A549 (cell line): ENCODE measurements around the gene ART4. TPM values are rescaled to one million over a fixed set of nuclear protein-coding genes. Genes with fewer than 3 reads are reported as not detected.

Experiments
- ATAC-seq, 2 experiments: fragments of 200-7000 bp in 1 of 2; fragments of >200 bp in 1 of 2; cut with Nextera tagmentation in 1 of 2; cut with Tn5 transposase in 1 of 2; 3 replicates each; pipeline versions ENCODE4 v1.8.0 to v1.9.1; 2018 to 2020; ENCODE audit warnings: mild to moderate bottlenecking in 1 of 2, moderate library complexity in 1 of 2
- CTCF ChIA-PET: fragments of 300-600 bp; sonication (Branson Sonifier 250); formaldehyde crosslinking; extraction: SDS; loops from one replicate; lab custom pipeline; 2021; ENCODE audit warnings: antibody characterized with exemption, inconsistent platforms; lab: Yijun Ruan, JAX
- POLR2A ChIA-PET: fragments of 350-600 bp; formaldehyde crosslinking; extraction: SDS; loops from one replicate; lab custom pipeline; 2021; ENCODE audit warnings: antibody characterized with exemption, inconsistent platforms; lab: Yijun Ruan, JAX
- DNase-seq, 2 experiments: peaks; one replicate each; pipeline versions ENCODE4 v3.0.0 to v3.0.0-alpha.2; 2011 to 2016; ENCODE audit warnings: low read depth in 1 of 2, low spot score in 1 of 2
- FAIRE-seq: peaks from 2 replicates; lab custom pipeline; 2011; peaks lifted over from hg19 to GRCh38; lab: Jason Lieb, UNC
- H3K27ac ChIP-seq, 2 experiments: fragments of >200 bp; sonication (Bioruptor Twin); formaldehyde crosslinking; 3 replicates each; pipeline ENCODE4 v1.5.1; 2016 to 2017
- H3K4me1 ChIP-seq: fragments of >200 bp; sonication (Bioruptor Twin); formaldehyde crosslinking; 3 replicates; pipeline ENCODE4 v1.6.1; 2016
- H3K4me2 ChIP-seq: fragments of >200 bp; sonication (Bioruptor Twin); formaldehyde crosslinking; 3 replicates; pipeline ENCODE4 v1.6.1; 2016
- H3K4me3 ChIP-seq: fragments of >200 bp; sonication (Bioruptor Twin); formaldehyde crosslinking; 3 replicates; pipeline ENCODE4 v1.5.1; 2016
- H3K9me3 ChIP-seq: fragments of >200 bp; sonication (Bioruptor Twin); formaldehyde crosslinking; 3 replicates; pipeline ENCODE4 v1.6.1; 2016
- BCL3 ChIP-seq: fragments of >200 bp; sonication (Bioruptor Twin); formaldehyde crosslinking; IDR thresholded peaks from 3 replicates; pipeline ENCODE4 v1.6.1; 2016
- CTCF ChIP-seq: fragments of >200 bp; sonication (Bioruptor Twin); formaldehyde crosslinking; IDR thresholded peaks from 3 replicates; pipeline ENCODE4 v1.5.1; 2016
- E2F6 ChIP-seq: IDR thresholded peaks from 2 replicates; pipeline ENCODE4 v1.6.1; 2012; ENCODE audit warnings: low read depth, borderline replicate concordance
- EHF ChIP-seq: fragments of 250-450 bp; sonication (Bioruptor Pico); IDR thresholded peaks from 2 replicates; pipeline ENCODE4 v1.5.0; 2020; ENCODE audit warnings: mild to moderate bottlenecking
- ESRRA ChIP-seq: fragments of 150-350 bp; IDR thresholded peaks from 2 replicates; pipeline ENCODE4 v1.6.1; 2014; ENCODE audit warnings: mild to moderate bottlenecking, low read length, borderline replicate concordance
- FOSL2 ChIP-seq, 2 experiments: fragments of 450-650 bp in 1 of 2; fragments of >200 bp in 1 of 2; sonication (Bioruptor Twin) in 1 of 2; formaldehyde crosslinking; IDR thresholded peaks; 2 replicates each; pipeline versions ENCODE4 v1.5.0 to v1.6.1; 2016 to 2020; ENCODE audit warnings: mild to moderate bottlenecking in 1 of 2, moderate library complexity in 1 of 2
- HOXA7 ChIP-seq: fragments of 250-450 bp; sonication (Bioruptor Pico); IDR thresholded peaks from 2 replicates; pipeline ENCODE4 v1.5.0; 2020; ENCODE audit warnings: mild to moderate bottlenecking, moderate library complexity
- JUN ChIP-seq, 2 experiments: fragments of >200 bp; sonication (Bioruptor Twin); formaldehyde crosslinking; IDR thresholded peaks; 2 replicates in 1 of 2; 3 replicates in 1 of 2; pipeline ENCODE4 v1.6.1; 2016 to 2017
- KDM5A ChIP-seq: fragments of 200-600 bp; sonication (generic); IDR thresholded peaks from 2 replicates; pipeline ENCODE4 v1.6.1; 2016; ENCODE audit warnings: antibody characterized with exemption, mild to moderate bottlenecking
- MAX ChIP-seq: IDR thresholded peaks from 2 replicates; pipeline ENCODE4 v1.6.1; 2012
- MAZ ChIP-seq: fragments of 150-350 bp; IDR thresholded peaks from 2 replicates; pipeline ENCODE4 v1.6.1; 2014; ENCODE audit warnings: antibody characterized with exemption, low read depth, low read length, borderline replicate concordance
- MYC ChIP-seq: IDR thresholded peaks from 2 replicates; pipeline ENCODE4 v1.6.1; 2012; ENCODE audit warnings: mild to moderate bottlenecking, inconsistent platforms, low read length, improper control_type of control experiment, borderline replicate concordance
- NFE2L2 ChIP-seq: fragments of 150-350 bp; conservative IDR thresholded peaks from 2 replicates; pipeline ENCODE4 v1.6.1; 2014; ENCODE audit warnings: low read length
- NPAS2 ChIP-seq: fragments of 250-450 bp; sonication (Bioruptor Pico); IDR thresholded peaks from 2 replicates; pipeline ENCODE4 v1.8.0; 2022; ENCODE audit warnings: mild to moderate bottlenecking, moderate library complexity, borderline replicate concordance
- NR3C1 ChIP-seq: fragments of >200 bp; sonication (Bioruptor Twin); formaldehyde crosslinking; IDR thresholded peaks from 3 replicates; pipeline ENCODE4 v1.6.1; 2017
- PBX3 ChIP-seq: IDR thresholded peaks from 2 replicates; pipeline ENCODE4 v1.6.1; 2012
- POLR2A ChIP-seq: IDR thresholded peaks from 2 replicates; pipeline ENCODE4 v1.6.1; 2012; ENCODE audit warnings: mild to moderate bottlenecking, low read length
- RAD21 ChIP-seq, 2 experiments: fragments of >200 bp in 1 of 2; sonication (Bioruptor Twin) in 1 of 2; formaldehyde crosslinking in 1 of 2; IDR thresholded peaks in 1 of 2; conservative IDR thresholded peaks in 1 of 2; 2 replicates in 1 of 2; 3 replicates in 1 of 2; pipeline ENCODE4 v1.6.1; 2012 to 2018; ENCODE audit warnings: inconsistent platforms in 1 of 2
- TFCP2L1 ChIP-seq: fragments of 250-450 bp; sonication (Bioruptor Pico); IDR thresholded peaks from 2 replicates; pipeline ENCODE4 v1.5.0; 2021; ENCODE audit warnings: mild to moderate bottlenecking
- TP53 ChIP-seq: fragments of 250-450 bp; sonication (Bioruptor Pico); IDR thresholded peaks from 2 replicates; pipeline ENCODE4 v1.5.0; 2021; ENCODE audit warnings: mild to moderate bottlenecking, moderate library complexity
- WGBS: methylation state at CpG from one replicate; pipeline ENCODE4 v1.1.6; 2017; ENCODE audit errors: missing lambda C conversion rate; 5-methylcytosine and 5-hydroxymethylcytosine counted together
- polyA plus RNA-seq, 4 experiments: library from polyadenylated mRNA; depleted of rRNA in 3 of 4; stranded (reverse); fragments of >200 nt; fragmentation: RNase III in 1 of 4; extraction: RNeasy Plus Mini Kit Qiagen cat#74134 plus additional on column Dnase treatment in 1 of 4; gene quantifications; 2 replicates in 3 of 4; 3 replicates in 1 of 4; pipeline ENCODE4 v1.2.3, GENCODE V29; 2011 to 2017

ART4 gene
- polyA plus RNA-seq, 2 of the 4 experiments (the other 2 are of a cell fraction): not detected

- ChIA-PET CTCF (interaction anchor here (0.7 to 1.3 kb wide), 3 partner anchors 11 to 192 kb away, joined by 3 read pairs; no protein-coding TSS in a partner anchor), POLR2A (interaction anchor here (0.6 to 4.0 kb wide), 11 partner anchors 8 to 439 kb away, joined by 3 to 68 read pairs (median 6); a partner anchor contains a TSS)
- Histone ChIP-seq H3K9me3 (no peaks in the 10 kb centered on the region), H3K4me2 (peak overlapping the region; percentile 89), H3K27ac (peak overlapping the region; percentile 77 to 89)
- ATAC-seq (peak; percentile 25 to 33), FAIRE-seq (no peak)
- WGBS: 1% methylated on average over 12 of the region's 12 CpGs
- TF ChIP-seq EHF (0 out of 2 replicates have a peak, but pooled peaks have one; percentile 29), TP53 (no peak), FOSL2 (IDR thresholded peaks at IDR 0.05) (no peak), FOSL2 (CRISPR knock-in tag; IDR thresholded peaks at IDR 0.05) (0 out of 2 replicates have a peak, but pooled peaks have one; percentile 9), HOXA7 (CRISPR knock-in tag) (0 out of 2 replicates have a peak, but pooled peaks have one; percentile 48), MAZ (no peak), NPAS2 (no peak), TFCP2L1 (CRISPR knock-in tag) (no peak)
- TF ChIP-seq, all 56 proteins: peak for 3
- DNase-seq: peak in 1 of 2 experiments; percentile 8
- Histone ChIP-seq H3K4me3 (peak overlapping the region; percentile 91), H3K4me1 (peaks cover 25% of the 10 kb centered on the region)
Measured at GRCh38 chr12:14803830-14804160, 39.5 kb downstream of the ART4 start.

GRCh38 chr12:14803011-14803829, 40.1 kb downstream of the ART4 start, which contains the start of the genes C12orf60 and WBP11:
C12orf60 (plus strand) TSS chr12:14803670; CDS start chr12:14822936, 19,266 bp downstream.
WBP11 (minus strand) TSS chr12:14803478; CDS start chr12:14801383, 2,095 bp downstream.
- TF ChIP-seq KDM5A (peak; percentile 30; the same call in 1 of the 2 replicates), PBX3 (peak; percentile 93), BCL3 (peak; percentile 85), POLR2A (peak; percentile 80), JUN (IDR thresholded peaks at IDR 0.05) (peak; percentile 47 to 87; a peak in 4 of 5 replicates), FOSL2 (IDR thresholded peaks at IDR 0.05) (no peak), FOSL2 (CRISPR knock-in tag; IDR thresholded peaks at IDR 0.05) (no peak), MAX (peak; percentile 71), MAZ (no peak), NR3C1 (no peak)
- FAIRE-seq (peak; percentile 98), DNase-seq (peak; percentile 99), ATAC-seq (peak; percentile 100)
- Histone ChIP-seq H3K4me3 (peak within 1 kb of the TSS; percentile 91), H3K4me2 (peak within 1 kb of the TSS; percentile 89), H3K27ac (peak within 1 kb of the TSS; percentile 89 to 95), H3K4me1 (peaks cover 25% of the 10 kb centered on the region), H3K9me3 (no peaks in the 10 kb centered on the region)
- CTCF ChIA-PET: interaction anchor here (1.0 to 2.1 kb wide), 7 partner anchors 8 to 418 kb away, joined by 3 to 14 read pairs (median 4); partner anchors contain the start of gene RERG
- POLR2A ChIA-PET: interaction anchor here (0.6 to 4.0 kb wide), 12 partner anchors 8 to 438 kb away, joined by 3 to 68 read pairs (median 6); a partner anchor contains a TSS
- WGBS: 3% methylated on average over 50 of the region's 50 CpGs

- TF ChIP-seq MYC: no peak
- TF ChIP-seq RAD21 (conservative IDR thresholded peaks at IDR 0.05 in 1 of 2, IDR thresholded peaks at IDR 0.05 in 1 of 2): no peak
- no peak for TF ChIP-seq ESRRA
- no peak for TF ChIP-seq MAX
- no peak for TF ChIP-seq CTCF
- TF ChIP-seq EHF: no peak
- TF ChIP-seq NFE2L2: no peak
- no peak for TF ChIP-seq E2F6
- no peak for ATAC-seq
- H3K4me3 ChIP-seq: peak overlapping the region; percentile 91
- H3K4me2 ChIP-seq: peak overlapping the region; percentile 83
- H3K9me3 ChIP-seq: no peaks in the 10 kb centered on the region
- POLR2A ChIA-PET: interaction anchor here (1.2 to 4.0 kb wide), 5 partner anchors 9 to 34 kb away, joined by 6 to 68 read pairs (median 8); a partner anchor contains a TSS
- DNase-seq: peak in 1 of 2 experiments; percentile 6
- 1% methylated on average over 7 of the region's 7 CpGs for WGBS
- peaks cover 25% of the 10 kb centered on the region for H3K4me1 ChIP-seq
- peak overlapping the region; percentile 89 to 95 for H3K27ac ChIP-seq
- CTCF ChIA-PET: interaction anchor here (1.0 to 2.1 kb wide), 6 partner anchors 9 to 419 kb away, joined by 3 to 14 read pairs (median 4); partner anchors contain the start of gene RERG
- no peak for FAIRE-seq
Measured at GRCh38 chr12:14802721-14803010, 40.7 kb downstream of the ART4 start.
